Testis (tissue), 3 donors: Measurements from ENCODE around the gene CCDC85A. TPM values are rescaled to one million over a fixed set of nuclear protein-coding genes. Genes with fewer than 3 reads are reported as not detected.

Experiments
- DNase-seq: peaks from one replicate; pipeline ENCODE4 v3.0.0-alpha.2; 2019
- H3K27ac ChIP-seq, 2 donors: fragments of 200-600 bp; sonication (generic); one replicate each; pipeline ENCODE4 v1.5.1; 2019
- H3K27me3 ChIP-seq: fragments of 200-600 bp; sonication (generic); one replicate; pipeline ENCODE4 v1.5.1; 2019
- H3K36me3 ChIP-seq: fragments of 200-600 bp; sonication (generic); one replicate; pipeline ENCODE4 v1.5.1; 2017; ENCODE audit warnings: low read depth; ENCODE audit errors: missing control alignments
- H3K4me1 ChIP-seq: fragments of 200-600 bp; sonication (generic); one replicate; pipeline ENCODE4 v1.5.1; 2019
- H3K4me3 ChIP-seq, 2 donors: fragments of 200-600 bp; sonication (generic); one replicate each; pipeline ENCODE4 v1.5.1; 2017 to 2019
- H3K9me3 ChIP-seq: fragments of 200-600 bp; sonication (generic); one replicate; pipeline ENCODE4 v1.5.1; 2017
- POLR2A ChIP-seq: fragments of 450-650 bp; IDR thresholded peaks from one replicate; pipeline ENCODE4 v1.6.1; 2017; ENCODE audit warnings: antibody characterized with exemption, mild to moderate bottlenecking, moderate library complexity
- WGBS, 2 donors: methylation state at CpG; one replicate each; pipeline ENCODE4 v1.1.5; 2018; 5-methylcytosine and 5-hydroxymethylcytosine counted together
- intact Hi-C: fragments of 100-400 bp; cut with DNase I; formaldehyde crosslinking; loops from one replicate; pipeline ENCODE4 v1.15.1; 2023; ENCODE audit warnings: low total_unique reads
- polyA plus RNA-seq: library from polyadenylated mRNA; stranded (reverse); fragments of 350-450 nt; fragmentation: Illumina TruSeq; extraction: RNeasy Lipid Tissue Mini Kit (QIAGEN cat#74804); gene quantifications from one replicate; pipeline ENCODE4 v1.2.3, GENCODE V29; 2014; ENCODE audit warnings: low read depth, low replicate concordance; ENCODE audit not compliant: insufficient read depth
- total RNA-seq, 2 donors: library from RNA; depleted of rRNA; stranded (reverse); fragments of >200 nt; gene quantifications; one replicate each; pipeline ENCODE4 v1.2.3, GENCODE V29; 2016
- TF ChIP-seq, protein P1 (sequence below), 3 experiments: fragments of 450-650 bp in 2 of 3; fragments of 200-600 bp in 1 of 3; sonication (generic) in 1 of 3; IDR thresholded peaks; one replicate each; pipeline ENCODE4 v1.5.1; 2016 to 2019; ENCODE audit warnings: antibody characterized with exemption in 3 of 3, mild to moderate bottlenecking in 2 of 3, moderate library complexity in 1 of 3

Gene CCDC85A
- total and polyA plus RNA-seq, 3 donors from 2014 or later = 0.61 to 3.9 (median 2.9) TPM

DNA sequence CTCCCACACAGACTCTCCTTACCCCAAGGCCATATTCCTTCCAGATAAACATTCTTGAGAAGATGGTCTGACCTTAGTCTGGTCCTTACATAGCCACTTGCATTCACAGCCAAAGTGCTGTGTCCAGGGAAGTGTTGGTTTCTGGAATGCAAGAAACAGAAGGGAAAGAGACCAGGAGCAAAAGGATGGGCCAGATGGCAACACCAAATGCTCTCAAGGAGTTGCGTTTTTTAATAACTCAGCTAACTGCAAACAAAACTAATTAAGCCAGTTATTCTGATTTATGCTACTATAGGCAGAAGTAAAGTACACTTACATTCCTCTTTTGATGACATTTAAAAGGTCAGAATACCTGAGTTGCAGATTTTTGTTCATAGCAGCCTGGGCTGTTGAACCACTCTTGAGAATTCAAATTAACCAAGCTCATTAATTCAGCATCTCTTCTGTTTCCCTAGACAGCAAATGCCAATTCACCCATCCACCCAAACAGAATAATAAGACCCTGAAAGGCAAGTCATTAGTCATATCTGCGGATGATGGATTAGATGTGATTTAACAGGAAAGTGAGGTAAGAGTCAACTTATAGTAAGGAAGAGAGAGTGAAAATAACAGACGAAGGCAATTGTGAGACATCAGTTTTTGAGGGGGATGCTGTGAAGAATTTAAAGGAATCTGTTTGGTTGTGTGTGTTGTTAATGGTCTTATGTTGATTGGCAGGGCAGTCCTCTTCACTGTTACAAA lies 18.8 kb downstream of the CCDC85A start:
- Histone ChIP-seq H3K27ac (no peak overlapping the region), H3K4me3 (no peak overlapping the region), H3K9me3 (no peaks in the 10 kb centered on the region), H3K27me3 (no peaks in the 10 kb centered on the region), H3K36me3 (no peaks in the 10 kb centered on the region), H3K4me1 (no peaks in the 10 kb centered on the region)
- DNase-seq = no peak
- WGBS, 2 donors = 77 to 85% methylated on average over 3 of the region's 3 CpGs
- no peak for TF ChIP-seq POLR2A
- intact Hi-C loops = no loop called here

GRCh38 chr2:56204556-56204955 lies 20.8 kb downstream of the CCDC85A start:
- Histone ChIP-seq H3K27me3 (no peaks in the 10 kb centered on the region), H3K4me3 (no peak overlapping the region), H3K27ac (no peak overlapping the region), H3K4me1 (no peaks in the 10 kb centered on the region), H3K36me3 (no peaks in the 10 kb centered on the region), H3K9me3 (no peaks in the 10 kb centered on the region)
- no peak for DNase-seq
- 90 to 94% methylated on average over 3 of the region's 3 CpGs for WGBS, 2 donors
- intact Hi-C loops = no loop called here
- TF ChIP-seq POLR2A = no peak
- TF ChIP-seq, protein P1, sequence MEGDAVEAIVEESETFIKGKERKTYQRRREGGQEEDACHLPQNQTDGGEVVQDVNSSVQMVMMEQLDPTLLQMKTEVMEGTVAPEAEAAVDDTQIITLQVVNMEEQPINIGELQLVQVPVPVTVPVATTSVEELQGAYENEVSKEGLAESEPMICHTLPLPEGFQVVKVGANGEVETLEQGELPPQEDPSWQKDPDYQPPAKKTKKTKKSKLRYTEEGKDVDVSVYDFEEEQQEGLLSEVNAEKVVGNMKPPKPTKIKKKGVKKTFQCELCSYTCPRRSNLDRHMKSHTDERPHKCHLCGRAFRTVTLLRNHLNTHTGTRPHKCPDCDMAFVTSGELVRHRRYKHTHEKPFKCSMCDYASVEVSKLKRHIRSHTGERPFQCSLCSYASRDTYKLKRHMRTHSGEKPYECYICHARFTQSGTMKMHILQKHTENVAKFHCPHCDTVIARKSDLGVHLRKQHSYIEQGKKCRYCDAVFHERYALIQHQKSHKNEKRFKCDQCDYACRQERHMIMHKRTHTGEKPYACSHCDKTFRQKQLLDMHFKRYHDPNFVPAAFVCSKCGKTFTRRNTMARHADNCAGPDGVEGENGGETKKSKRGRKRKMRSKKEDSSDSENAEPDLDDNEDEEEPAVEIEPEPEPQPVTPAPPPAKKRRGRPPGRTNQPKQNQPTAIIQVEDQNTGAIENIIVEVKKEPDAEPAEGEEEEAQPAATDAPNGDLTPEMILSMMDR (IDR thresholded peaks at IDR 0.05) = no peak

DNA sequence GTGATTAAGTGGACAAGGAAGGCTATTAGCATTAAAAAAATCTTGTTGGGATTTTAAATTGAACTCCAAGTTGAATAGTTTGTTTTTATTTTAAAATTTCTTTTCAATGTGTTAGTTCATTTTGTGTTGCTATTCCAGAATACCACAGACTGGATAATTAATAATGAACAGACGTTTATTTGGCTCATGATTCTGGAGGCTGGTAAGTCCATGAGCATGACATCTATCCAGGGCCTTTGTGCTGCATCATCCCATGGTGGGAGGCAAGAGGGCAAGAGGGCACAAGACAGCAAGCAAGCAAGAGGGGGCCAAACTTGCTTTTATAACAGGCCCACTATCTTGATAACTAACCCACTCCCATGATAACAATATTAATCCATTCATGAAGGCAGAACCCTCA lies 22.5 kb downstream of the CCDC85A start:
- WGBS, 2 donors = 0 to 77% methylated on average over 1 of the region's 1 CpG

DNA sequence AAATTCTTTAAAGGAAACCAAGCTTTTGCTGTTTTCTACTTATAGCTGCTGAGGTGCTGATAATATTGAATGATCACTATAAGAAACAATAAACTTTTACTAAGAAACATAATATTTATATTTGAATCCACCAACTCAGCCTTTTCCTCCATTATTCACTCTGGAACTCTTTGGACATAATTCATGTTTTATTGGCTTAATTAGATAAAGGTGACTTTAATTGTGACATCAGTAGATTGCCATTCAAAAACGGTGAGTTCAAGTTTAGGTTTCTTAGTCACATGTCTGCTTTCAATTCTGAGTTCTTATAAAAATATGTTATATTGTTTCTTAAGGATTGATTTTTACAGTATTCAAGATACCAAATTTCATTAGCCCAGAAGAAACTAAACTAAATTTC lies 24.0 kb downstream of the CCDC85A start:
- intact Hi-C loops = no loop called here
- H3K36me3 ChIP-seq = no peaks in the 10 kb centered on the region
- no peak for DNase-seq
- no peaks in the 10 kb centered on the region for H3K9me3 ChIP-seq
- no peaks in the 10 kb centered on the region for H3K4me1 ChIP-seq
- WGBS, 2 donors = 64 to 72% methylated on average over 1 of the region's 1 CpG
- no peak overlapping the region for H3K4me3 ChIP-seq
- no peak overlapping the region for H3K27ac ChIP-seq
- TF ChIP-seq POLR2A = no peak
- TF ChIP-seq, protein P1 (IDR thresholded peaks at IDR 0.05) = no peak
- H3K27me3 ChIP-seq = no peaks in the 10 kb centered on the region

More for the DNA sequence above, 22.5 kb downstream of the CCDC85A start:
- H3K36me3 ChIP-seq = no peaks in the 10 kb centered on the region
- no peak for TF ChIP-seq POLR2A
- TF ChIP-seq, protein P1 (IDR thresholded peaks at IDR 0.05) = no peak
- H3K9me3 ChIP-seq = no peaks in the 10 kb centered on the region
- intact Hi-C loops = no loop called here
- no peak for DNase-seq
- no peaks in the 10 kb centered on the region for H3K4me1 ChIP-seq
- H3K4me3 ChIP-seq = no peak overlapping the region
- no peaks in the 10 kb centered on the region for H3K27me3 ChIP-seq
- no peak overlapping the region for H3K27ac ChIP-seq

- Histone ChIP-seq H3K27me3 (no peaks in the 10 kb centered on the region), H3K4me3 (no peak overlapping the region), H3K4me1 (no peaks in the 10 kb centered on the region), H3K36me3 (no peaks in the 10 kb centered on the region), H3K9me3 (no peaks in the 10 kb centered on the region), H3K27ac (no peak overlapping the region)
- DNase-seq = no peak
- intact Hi-C loops = no loop called here
- no peak for TF ChIP-seq POLR2A
- TF ChIP-seq, protein P1 (IDR thresholded peaks at IDR 0.05) = no peak
- WGBS, 2 donors = 61 to 85% methylated on average over 1 of the region's 1 CpG
Measured at GRCh38 chr2:56208380-56208779, 24.6 kb downstream of the CCDC85A start.
